GM18517 (cell line): ENCODE data around the gene EMILIN2.

Source experiments
- ATAC-seq: cut with Tn5 transposase; IDR thresholded peaks from one replicate; pipeline ENCODE4 v1.9.1; 2021; ENCODE audit warnings: mild to moderate bottlenecking, moderate library complexity; ENCODE audit not compliant: unreplicated experiment

Gene EMILIN2

DNA sequence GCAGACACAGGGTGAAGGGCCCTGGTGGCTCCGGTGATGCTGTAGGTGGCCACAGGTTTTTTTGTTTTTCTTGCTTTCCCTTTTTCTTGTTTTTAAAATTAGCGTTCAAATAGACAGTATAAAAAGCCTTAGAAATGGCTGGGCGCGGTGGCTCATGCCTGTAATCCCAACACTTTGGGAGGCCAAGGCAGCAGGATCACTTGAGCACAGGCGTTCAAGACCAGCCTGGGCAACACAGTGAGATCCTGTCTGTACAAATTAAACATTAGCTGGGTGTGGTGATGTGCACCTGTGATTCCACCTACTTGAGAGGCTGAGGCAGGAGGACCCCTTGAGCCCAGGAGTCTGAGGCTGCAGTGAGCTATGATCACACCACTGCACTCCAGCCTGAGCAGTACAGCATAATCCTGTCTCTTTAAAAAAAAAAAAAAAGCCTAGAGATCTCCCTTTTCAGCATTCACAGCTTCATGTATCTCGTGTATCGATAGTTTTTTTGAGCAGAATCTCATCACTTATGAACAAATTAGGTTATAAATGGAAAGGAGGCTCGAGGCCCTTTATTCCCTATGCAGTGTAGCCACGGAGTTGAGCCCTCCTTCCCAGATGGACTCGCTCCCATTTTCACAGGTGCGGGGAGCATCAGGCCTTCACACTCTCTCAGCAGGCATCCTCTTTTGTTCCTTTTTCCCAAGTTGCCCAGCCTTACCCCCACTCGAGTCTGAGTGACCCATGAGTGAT is 50.8 kb downstream of the EMILIN2 start:
- no peak for ATAC-seq

DNA sequence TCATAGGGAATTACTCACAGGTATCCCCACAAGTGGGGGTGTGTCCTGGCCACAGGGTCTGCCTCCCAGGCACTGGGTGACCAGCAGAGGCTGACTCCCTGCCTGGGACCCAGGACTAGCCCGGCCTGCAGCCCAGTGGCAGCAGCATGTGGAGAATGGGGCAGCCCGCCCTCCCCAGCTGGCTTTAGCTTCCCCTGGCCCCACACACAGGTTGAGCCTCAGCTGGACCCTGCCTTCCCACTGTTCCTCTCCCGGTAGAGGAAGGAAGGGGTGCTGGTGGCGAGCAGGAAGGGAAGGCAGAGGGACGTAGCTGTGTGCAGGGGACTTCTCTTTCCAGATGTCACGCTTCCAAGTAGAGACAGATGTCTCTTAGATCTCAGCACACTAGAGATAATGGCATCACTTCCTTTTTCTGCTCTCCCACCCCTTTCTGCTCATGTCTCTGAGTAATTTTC is 51.4 kb downstream of the EMILIN2 start:
- no peak for ATAC-seq

DNA sequence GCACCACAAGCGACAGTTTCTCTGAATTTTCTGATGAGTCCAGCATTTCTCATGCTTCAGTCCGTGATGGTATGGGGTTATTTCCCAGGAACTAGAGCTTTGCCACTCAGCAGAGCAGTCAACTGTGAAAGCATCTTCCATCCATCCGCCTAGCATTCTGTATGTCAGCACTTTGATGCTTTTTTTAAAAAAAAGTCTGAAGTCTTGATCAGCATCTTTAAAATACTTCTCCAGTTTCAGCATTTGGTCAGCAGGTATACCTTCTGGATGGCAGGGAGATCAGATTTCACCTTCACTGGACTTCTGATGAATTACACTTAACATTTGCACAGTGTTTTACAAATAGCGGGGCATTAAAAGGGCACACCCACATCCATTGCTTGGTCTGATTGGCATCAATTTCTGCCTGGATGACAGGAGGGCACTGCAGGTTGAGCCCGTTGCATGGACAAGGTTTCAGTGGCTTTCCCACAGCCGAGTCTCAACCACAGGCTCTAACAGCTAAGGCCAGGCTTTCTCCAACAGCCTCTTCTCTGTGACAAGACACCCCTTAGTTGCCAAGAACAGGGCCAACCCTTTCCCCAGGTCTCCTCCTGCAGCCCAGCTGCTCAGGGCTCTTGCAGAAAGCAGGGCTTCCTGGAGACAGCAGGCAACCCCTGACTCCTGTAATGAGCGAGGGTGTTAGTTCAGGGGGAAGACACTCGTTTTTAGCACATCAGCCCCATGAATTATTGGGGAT is 54.0 kb downstream of the EMILIN2 start:
- ATAC-seq: no peak

DNA sequence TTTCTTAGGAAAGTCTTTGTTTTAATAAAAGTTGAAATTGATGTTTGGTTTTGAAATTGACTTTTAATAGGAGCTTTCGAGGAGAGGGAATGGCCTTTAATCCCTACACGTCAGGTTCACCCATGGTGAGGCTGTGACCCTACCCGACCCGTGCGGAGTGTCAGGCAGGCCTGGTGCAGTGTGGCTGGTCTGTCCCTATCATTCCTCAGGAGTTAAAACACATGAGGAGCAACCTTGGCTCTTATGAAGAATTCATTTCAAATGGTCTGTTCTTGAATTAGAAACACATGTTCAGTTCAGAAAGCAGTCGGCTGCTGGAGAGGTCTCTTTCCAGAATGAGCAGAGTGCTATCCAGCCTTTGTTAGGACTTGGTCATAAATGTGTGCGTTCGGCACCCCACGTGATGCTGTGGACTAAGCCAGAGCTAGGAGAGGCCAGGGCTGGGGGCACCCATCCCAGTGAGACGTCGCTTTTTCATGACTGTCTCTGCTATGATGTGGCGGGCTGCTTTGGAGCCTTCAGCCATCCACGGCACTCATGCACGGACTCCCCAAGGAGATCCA is 54.7 kb downstream of the EMILIN2 start:
- ATAC-seq: no peak

DNA sequence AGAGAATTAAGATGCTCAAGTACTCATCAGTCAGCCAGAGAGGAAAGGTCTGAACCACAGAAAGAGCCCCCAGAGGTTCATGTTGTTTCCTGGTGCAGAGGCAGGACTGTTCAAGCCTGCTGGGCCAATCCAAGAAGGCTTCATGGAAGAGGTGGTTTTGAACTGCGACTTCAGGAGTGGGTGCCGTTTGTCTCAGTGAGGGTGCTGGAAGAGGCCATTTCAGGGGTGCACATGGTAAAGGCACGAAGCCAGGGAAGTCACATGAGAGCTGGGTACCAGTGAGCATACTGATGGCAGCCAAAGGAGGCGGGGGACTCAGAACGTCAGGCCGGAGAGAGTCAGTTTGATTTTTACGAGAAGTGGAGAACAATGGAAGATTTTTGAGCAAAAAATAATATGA is 55.5 kb downstream of the EMILIN2 start:
- ATAC-seq: no peak

DNA sequence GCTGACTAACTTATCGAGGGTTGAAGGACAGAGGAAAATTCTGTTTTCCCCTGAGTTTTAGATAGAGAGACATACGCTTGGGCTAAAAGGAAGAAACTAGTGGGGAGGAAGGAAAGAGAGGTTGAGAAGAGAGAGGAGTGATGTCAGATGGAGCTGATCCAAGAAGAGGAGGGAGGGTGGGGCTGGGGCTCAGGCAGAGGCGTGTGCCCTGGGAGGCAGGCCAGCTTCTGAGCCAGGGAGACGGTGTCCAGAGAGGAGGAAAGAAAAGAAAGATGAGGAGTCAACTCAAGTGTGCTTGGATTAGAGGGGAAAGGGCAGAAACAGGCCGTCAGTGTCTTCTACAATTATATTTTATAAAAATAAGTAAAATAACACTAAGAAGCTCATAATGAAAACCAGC is 56.2 kb downstream of the EMILIN2 start:
- ATAC-seq: no peak

DNA sequence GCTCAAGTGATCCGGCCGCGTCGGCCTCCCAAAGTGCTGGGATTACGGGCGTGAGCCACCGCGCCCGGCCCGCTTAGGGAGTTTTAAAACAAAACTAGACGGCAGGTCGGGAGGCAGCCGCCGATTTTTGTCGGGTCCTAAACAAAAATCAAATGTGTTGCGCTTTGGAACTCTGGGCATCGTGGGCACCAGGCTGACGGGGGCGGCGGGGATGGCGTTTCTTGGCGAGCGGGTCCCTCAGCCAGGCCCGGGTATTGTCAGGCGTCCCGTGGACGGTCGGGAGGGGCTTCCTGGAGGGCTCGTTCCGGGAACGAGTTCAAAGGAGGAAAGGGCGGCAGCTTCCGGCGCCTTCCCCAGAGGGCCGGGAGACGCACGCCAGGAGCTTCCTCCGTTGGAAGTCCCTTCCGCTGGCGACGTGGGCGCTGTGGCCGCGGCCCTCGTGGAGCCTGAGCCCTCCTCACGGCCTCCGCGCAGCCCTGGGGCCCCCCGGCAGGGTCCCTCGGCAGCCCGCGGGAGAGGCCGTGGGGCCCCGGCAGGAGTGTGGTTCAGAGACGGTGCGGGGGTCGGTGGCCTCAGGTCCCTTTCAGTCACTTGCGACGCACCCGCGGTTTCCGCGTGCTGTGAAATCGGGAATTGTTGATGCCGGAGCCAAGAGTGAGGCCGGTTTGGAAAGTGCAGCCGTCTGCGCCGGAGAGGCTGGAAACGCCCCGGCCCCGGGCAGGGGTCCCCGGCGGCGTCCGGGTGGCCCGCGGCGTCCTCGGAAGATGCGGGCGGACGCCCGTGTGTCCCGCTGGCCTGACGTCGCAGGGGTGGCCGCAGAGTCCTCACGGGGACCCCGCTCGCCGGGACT is 59.3 kb downstream of the EMILIN2 start:
- peak; percentile 21 for ATAC-seq

DNA sequence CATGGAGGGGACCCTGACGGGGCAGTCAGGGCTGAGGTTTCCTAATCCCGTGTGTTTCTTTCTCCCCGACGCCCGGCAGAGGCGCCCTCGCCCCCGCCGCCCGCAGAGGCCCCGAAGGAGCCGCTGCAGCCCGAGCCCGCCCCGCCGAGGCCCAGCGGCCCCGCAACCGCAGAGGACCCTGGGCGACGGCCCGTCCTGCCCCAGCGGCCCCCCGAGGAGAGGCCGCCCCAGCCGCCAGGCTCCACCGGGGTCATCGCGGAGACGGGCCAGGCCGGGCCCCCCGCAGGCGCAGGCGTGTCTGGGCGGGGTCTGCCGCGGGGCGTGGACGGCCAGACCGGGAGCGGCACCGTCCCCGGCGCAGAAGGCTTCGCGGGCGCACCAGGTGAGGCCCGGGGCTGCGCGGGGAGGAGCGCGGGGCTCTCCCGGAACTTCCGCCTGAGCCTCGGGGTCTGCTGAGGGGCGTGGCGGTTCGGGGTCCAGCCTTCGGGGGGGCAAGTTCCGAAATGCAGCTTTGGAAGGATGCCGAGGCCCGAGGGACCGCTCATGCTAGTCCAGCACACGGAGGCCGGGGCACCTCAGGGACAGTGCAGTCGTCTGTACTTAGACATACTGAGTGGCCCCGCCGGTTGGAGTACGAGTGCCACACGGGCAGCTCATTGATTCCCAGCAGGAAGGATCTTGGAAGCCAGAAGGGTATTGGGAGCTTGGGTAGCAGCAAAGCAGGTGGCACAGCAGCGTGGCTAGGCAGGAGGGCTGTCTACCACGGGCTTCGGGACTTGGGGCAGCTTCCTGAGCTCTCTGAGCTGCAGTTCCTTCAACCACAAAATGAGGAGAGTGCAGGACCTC is 60.1 kb downstream of the EMILIN2 start:
- ATAC-seq: peak; percentile 56

DNA sequence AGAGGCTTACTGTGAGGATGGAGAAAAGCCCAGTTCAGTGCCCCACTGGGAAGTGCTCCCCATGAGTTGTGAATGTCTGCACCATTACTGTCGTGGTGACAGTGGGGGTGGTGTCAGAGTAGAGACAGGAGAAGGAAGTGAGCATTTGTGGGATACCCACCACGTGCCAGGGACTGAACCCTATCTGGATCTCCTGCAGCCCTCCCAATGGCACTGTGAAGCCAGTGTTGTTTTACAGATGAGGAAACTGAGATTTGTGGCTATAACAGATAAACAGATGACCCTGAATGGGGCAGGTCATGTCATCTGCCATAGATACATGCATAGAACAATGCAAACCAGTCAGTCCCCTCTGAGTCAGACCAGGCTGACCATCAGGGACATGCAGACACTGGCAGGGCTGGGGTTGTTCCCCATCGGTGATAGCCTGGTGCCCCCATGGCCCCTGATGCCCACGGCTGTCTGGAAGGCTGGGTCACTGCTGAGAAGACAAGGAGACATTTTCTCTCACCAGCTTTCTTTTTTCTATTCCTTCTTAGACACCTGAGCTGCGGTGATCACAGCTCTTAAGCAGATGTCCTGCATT is 60.8 kb downstream of the EMILIN2 start:
- ATAC-seq: no peak

DNA sequence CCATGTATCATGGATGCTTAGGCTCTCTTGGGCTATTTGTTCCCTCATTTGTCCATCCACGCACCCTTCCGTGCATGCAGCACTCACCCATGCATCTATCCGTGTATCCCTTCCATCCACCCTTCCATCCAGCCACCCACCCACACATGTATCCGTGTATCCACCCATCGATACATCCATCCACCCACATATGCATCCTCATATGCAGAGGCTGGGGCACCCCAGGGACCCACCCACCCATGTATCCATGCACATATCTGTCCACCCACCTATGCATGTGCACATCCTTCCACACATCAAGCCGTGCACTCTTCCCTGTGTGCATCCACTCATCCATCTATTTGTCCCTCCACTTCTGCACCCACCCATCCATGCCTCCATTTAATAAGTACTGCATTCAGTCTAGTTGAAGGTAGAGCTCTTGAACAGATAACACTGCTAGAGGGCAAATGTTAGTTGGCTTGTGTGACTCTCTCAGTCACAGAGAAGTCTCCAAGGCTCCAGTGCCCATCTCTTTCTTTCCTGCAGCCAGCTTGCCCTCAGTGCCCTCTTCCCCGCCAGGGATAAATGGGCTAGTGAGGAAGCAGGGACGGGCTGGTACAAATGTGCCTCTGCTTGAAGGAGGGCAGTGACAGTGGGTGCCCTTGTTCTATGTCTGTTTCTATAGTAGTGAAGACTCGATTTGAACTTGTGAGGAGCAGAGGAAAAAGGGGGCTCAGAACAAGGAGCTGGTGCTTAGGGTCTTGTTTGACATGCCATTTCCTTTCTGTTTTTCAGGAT is 61.5 kb downstream of the EMILIN2 start:
- ATAC-seq: no peak

DNA sequence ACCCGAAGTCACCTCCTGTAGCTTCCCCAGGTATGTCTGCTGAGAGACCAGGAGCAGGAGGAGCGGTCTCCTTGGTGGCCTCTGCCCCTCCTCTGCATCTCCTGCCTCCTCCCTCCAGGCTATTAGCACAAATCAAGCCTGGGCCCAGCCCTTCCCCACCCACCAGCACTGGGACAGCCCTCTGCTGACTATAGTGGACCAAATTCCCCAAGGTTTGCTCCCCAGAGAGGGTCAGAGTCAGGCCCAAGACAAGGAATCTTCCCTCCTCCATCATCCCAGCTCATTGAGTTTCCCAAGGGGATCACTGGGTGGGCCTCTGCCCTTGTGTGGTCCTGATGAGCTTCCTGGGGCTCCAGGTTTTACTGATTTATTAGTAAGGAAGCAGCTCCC is 62.1 kb downstream of the EMILIN2 start:
- no peak for ATAC-seq

DNA sequence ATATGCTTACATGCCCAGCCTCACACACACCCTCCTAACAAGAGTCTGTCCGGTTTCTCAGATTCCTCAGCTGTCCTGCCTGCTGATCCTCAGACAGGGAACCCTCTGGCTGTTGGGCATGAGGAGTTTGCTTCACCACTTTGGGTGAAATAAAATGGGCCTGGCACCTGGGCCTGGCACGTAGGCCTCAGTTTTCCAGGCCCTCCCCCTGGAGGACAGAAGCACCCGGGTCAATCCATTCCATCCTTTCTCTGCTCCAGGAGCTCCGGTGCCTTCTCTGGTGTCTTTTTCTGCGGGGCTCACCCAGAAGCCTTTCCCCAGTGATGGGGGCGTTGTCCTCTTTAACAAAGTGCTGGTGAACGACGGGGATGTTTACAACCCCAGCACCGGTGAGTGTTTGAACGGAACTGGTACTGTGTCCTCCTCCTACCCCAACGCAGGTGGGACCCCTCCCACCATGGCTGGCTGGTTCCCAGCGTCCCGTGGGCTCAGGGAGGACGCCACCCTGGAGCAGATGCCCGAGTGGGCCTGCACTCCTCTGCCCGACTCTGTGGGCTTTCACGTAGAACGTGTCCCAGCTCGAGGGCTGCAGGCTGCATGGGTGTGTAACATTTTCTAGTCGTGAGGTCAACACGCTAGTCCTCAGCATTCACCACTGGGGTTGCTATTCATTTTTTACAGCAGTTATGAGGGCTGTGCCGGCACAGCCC is 62.8 kb downstream of the EMILIN2 start:
- no peak for ATAC-seq

DNA sequence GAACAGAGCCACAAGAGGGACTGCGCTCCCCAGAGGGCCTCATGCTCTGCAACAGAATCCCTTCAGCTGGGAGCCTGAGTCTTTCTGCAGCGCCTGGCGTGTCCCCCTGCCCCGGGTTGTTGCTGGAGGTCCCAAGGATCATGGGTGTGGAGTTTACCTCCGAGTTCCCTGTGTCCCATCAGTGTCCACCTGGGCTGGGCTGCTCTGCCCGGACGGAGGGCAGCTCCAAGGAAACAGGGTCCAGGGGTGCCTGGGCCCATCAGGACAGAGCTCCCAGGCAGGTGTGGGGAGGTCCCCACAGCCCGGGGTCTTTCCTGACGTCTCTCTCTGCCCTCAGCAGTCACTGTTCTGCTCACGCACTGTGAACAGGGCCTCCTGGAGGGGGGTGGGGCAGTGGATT is 63.5 kb downstream of the EMILIN2 start:
- ATAC-seq: no peak

DNA sequence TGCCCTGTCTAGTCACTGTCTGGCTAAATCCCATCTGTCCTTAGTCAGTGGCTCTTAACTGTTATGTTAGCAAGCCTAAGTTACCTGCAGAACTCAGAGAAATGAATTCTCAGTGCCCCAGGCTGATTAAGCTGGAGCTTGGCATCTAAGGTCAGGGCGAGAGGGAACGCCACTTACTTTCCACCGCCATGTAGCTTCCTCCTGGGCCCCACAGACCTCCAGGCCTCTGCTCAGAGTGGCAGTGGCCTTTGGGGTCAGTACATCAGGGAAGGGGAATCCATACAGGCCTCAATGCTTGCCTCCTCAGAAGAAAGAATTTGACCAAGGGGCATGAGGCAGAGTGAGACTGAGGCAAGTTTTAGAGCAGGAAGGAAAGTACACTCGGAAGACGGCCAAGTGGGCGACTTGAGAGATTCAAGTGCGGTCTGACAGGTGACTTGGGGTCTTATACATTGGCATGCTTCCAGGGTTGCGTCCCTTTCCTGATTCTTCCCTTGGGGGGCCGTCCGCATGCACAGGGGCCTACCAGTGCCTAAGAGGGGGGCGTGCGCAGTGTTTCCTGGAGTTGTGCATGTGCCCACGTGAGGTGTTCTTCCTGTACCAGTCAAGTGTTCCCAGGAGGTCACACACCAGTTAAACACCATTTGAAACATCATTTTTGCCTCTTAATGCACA is 64.1 kb downstream of the EMILIN2 start:
- ATAC-seq: no peak

DNA sequence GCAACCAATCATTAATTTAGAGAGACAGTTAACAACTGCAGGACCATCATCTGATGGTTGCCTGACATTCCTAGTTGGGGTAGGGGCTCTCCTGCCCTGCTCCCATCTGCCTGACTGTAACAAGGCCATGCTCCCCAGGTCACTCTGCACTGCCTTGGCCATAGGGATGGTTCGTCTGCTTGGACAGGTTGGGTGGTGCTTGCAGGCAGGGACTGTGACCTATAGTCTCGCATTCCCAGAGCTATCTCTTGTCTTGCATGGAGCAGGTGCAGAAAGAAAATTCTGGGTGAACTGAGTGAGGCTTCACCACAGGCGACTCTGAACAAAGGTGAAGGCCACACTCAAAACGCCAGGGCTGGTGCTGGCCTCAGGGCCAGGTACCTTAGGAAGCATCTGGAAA is 64.7 kb downstream of the EMILIN2 start:
- no peak for ATAC-seq

DNA sequence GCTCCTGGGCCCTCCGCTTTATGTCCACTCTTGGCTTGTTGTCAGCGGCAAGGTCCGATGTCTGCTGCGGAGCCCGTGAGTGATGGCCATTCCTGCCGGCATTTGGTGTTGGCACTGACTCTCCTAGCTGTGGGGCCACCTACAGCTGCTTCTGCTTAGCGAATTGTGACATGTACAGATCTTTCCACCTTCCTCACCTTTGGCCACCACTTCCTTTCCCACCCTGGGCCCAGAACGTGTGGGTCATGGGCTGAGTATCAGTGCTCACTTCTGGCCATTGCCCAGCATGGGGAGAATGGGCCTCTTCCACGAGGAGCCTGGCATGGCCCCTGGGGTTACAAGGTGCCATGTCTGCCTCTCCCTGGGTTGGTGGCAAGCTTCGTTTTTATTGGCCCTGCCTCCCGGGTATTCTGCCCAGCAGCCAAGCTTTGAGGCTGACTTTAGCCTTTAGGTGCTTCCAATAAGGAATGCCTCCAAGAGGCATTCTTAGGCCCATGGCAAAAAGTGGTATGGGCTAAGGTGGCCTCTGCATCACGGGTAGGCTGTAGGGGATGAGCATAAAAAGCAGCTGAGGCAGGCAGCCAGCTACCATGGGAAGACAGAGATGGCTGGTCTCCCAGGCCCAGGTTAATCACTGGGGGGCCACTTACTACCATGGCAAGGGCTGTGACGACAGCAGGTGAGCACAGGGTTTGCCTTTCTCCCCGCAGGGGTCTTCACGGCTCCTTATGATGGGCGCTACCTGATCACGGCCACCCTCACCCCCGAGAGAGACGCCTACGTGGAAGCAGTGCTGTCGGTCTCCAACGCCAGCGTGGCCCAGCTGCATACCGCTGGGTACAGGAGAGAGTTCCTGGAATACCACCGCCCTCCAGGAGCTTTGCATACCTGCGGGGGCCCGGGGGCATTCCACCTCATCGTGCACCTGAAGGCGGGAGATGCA is 65.8 kb downstream of the EMILIN2 start:
- no peak for ATAC-seq
